ENCODE results near the gene SLC44A2.

SLC44A2 gene

GRCh38 chr19:10625003-10625761 is at the start of gene SLC44A2:
TSS of gene SLC44A2 (plus strand) at chr19:10625553. CDS start at chr19:10625634, 81 bp downstream.
- no peak for DNase-seq (ENCODE audit: low read depth in 1 of 2, low spot score in 1 of 2)

- no peak for DNase-seq (ENCODE audit: low read depth in 1 of 2, low spot score in 1 of 2)
Observed at GRCh38 chr19:10577951-10578350, 47.4 kb upstream of the SLC44A2 start.

- peak; percentile 73 to 84 for DNase-seq (ENCODE audit: low read depth in 1 of 2, low spot score in 1 of 2)
Observed at GRCh38 chr19:10580979-10581631, 44.2 kb upstream of the SLC44A2 start.

- no peak for DNase-seq (ENCODE audit: low read depth in 1 of 2, low spot score in 1 of 2)
Observed at GRCh38 chr19:10582091-10582490, 43.3 kb upstream of the SLC44A2 start.

GRCh38 chr19:10583036-10583776 is 42.1 kb upstream of the SLC44A2 start:
- no peak for DNase-seq (ENCODE audit: low read depth in 1 of 2, low spot score in 1 of 2)

GRCh38 chr19:10586396-10586795 is 39.0 kb upstream of the SLC44A2 start:
- DNase-seq (ENCODE audit: low read depth in 1 of 2, low spot score in 1 of 2), result no peak

GRCh38 chr19:10587022-10587838 is 38.1 kb upstream of the SLC44A2 start, which contains the start of gene AP1M2:
TSS of gene AP1M2 (minus strand) at chr19:10587312. CDS start at chr19:10587231, 81 bp downstream.
- no peak for DNase-seq (ENCODE audit: low read depth in 1 of 2, low spot score in 1 of 2)

- DNase-seq (ENCODE audit: low read depth in 1 of 2, low spot score in 1 of 2), result no peak
Observed at GRCh38 chr19:10587839-10588150, 37.6 kb upstream of the SLC44A2 start.

- DNase-seq (ENCODE audit: low read depth in 1 of 2, low spot score in 1 of 2), result no peak
Observed at GRCh38 chr19:10593148-10593547, 32.2 kb upstream of the SLC44A2 start.

- DNase-seq (ENCODE audit: low read depth in 1 of 2, low spot score in 1 of 2), result no peak
Observed at GRCh38 chr19:10593820-10594637, 31.3 kb upstream of the SLC44A2 start.

GRCh38 chr19:10600149-10600548 is 25.2 kb upstream of the SLC44A2 start:
- no peak for DNase-seq (ENCODE audit: low read depth in 1 of 2, low spot score in 1 of 2)

- no peak for DNase-seq (ENCODE audit: low read depth in 1 of 2, low spot score in 1 of 2)
Observed at GRCh38 chr19:10601999-10602329, 23.4 kb upstream of the SLC44A2 start.

- peak; percentile 83 to 93 for DNase-seq (ENCODE audit: low read depth in 1 of 2, low spot score in 1 of 2)
Observed at GRCh38 chr19:10602330-10603083, 22.8 kb upstream of the SLC44A2 start.

- peak; percentile 47 to 73 for DNase-seq (ENCODE audit: low read depth in 1 of 2, low spot score in 1 of 2)
Observed at GRCh38 chr19:10603084-10603872, 22.1 kb upstream of the SLC44A2 start.

GRCh38 chr19:10603873-10604459 is 21.4 kb upstream of the SLC44A2 start:
- DNase-seq (ENCODE audit: low read depth in 1 of 2, low spot score in 1 of 2), result no peak

GRCh38 chr19:10604460-10604980 is 20.8 kb upstream of the SLC44A2 start:
- no peak for DNase-seq (ENCODE audit: low read depth in 1 of 2, low spot score in 1 of 2)

GRCh38 chr19:10611907-10612306 is 13.4 kb upstream of the SLC44A2 start:
- no peak for DNase-seq (ENCODE audit: low read depth in 1 of 2, low spot score in 1 of 2)

- no peak for DNase-seq (ENCODE audit: low read depth in 1 of 2, low spot score in 1 of 2)
Observed at GRCh38 chr19:10612499-10613119, 12.7 kb upstream of the SLC44A2 start.

Data from stimulated activated CD4-positive, alpha-beta T cell treated with anti-CD3 and anti-CD28 coated beads, Interleukin-15, amount 100 ng/mL, for 1 hour (primary cell).